ENCODE data around the gene GPR39.

GRCh38 chr2:132488491-132488890 is 71.9 kb downstream of the GPR39 start:
- TF ChIP-seq EP300 (IDR thresholded peaks at IDR 0.05) (no peak), POLR2AphosphoS5 (IDR thresholded peaks at IDR 0.05) (no peak), CTCF (IDR thresholded peaks at IDR 0.05) (no peak)
